ENCODE measurements around the gene FLOT1. TPM values are rescaled to one million over a fixed set of nuclear protein-coding genes. Genes with fewer than 3 reads are reported as not detected.

Gene FLOT1
- total and polyA plus RNA-seq, 2 donors (not counting 3 experiments of a cell fraction or from before 2014, with no cell fraction given): 141 to 154 TPM

- FAIRE-seq: peak; percentile 73
- Histone ChIP-seq H3K9me1 (replicated peaks; ENCODE audit: control insufficient read depth, extremely low read depth, insufficient read depth, low read length) (no peaks in the 10 kb centered on the region), H3K9me3 (replicated peaks; ENCODE audit: control insufficient read depth, insufficient read depth, low read length) (no peaks in the 10 kb centered on the region), H4K20me1 (replicated peaks; ENCODE audit: control insufficient read depth, extremely low read depth, insufficient read depth, low read length) (no peaks in the 10 kb centered on the region), H3K9ac (replicated peaks; ENCODE audit: extremely low read depth, insufficient read depth, low read length) (peak within 1 kb of the TSS; percentile 95), H3K27ac (ENCODE audit: insufficient read depth, low read depth, low read length) (peak within 1 kb of the TSS; percentile 93), H3K36me3 (ENCODE audit: control insufficient read depth in 2 of 2, extremely low read depth in 1 of 2, insufficient read depth in 2 of 2, low read length in 2 of 2) (no peaks in the 10 kb centered on the region), H3K27me3 (ENCODE audit: control insufficient read depth in 2 of 2, insufficient read depth in 2 of 2, low read length in 2 of 2) (no peaks in the 10 kb centered on the region), H3K4me1 (ENCODE audit: control insufficient read depth, extremely low read depth, insufficient read depth, low read length) (peaks cover 39% of the 10 kb centered on the region), H3K4me2 (ENCODE audit: insufficient read depth, low read length) (peak within 1 kb of the TSS; percentile 80), H3K79me2 (ENCODE audit: control insufficient read depth, insufficient read depth, low read length) (peaks cover 75% of the 10 kb centered on the region), H2AFZ (ENCODE audit: low read depth, low read length) (peak within 1 kb of the TSS; percentile 21), H3K4me3 (replicated peaks in 1 of 3; ENCODE audit: insufficient read depth in 1 of 3, low read depth in 1 of 3, low read length in 3 of 3) (peak within 1 kb of the TSS; percentile 81 to 92 (median 90))
- ChIA-PET CTCF (interaction anchor here (0.9 to 5.2 kb wide), 7 partner anchors 13 to 228 kb away, joined by 3 to 25 read pairs (median 4); partner anchors contain the start of genes DHX16, MDC1 and VARS2), POLR2A (interaction anchor here (1.8 kb wide), 1 partner anchor 31 kb away, joined by 6 read pairs; the partner anchor contains the start of gene MDC1)
- DNase-seq (ENCODE audit: low read depth, low spot score): peak; percentile 28
- dilution Hi-C loops (cut with MboI; ENCODE audit: extremely low pct_ligation_motif_present, low sequenced_read_pairs): no loop called here
- BruUV-seq (replicated peaks): no TSS peak
- intact Hi-C loops (cut with micrococcal nuclease): no loop called here
- TF ChIP-seq MYC (IDR thresholded peaks at IDR 0.05; ENCODE audit: low read depth, low read length) (no peak), POLR2A (IDR thresholded peaks at IDR 0.05; ENCODE audit: low read depth, low read length) (peak; percentile 88), POLR2AphosphoS5 (IDR thresholded peaks at IDR 0.05; ENCODE audit: insufficient read depth, low read depth, low read length) (peak; percentile 70)
These were observed 56.2 kb downstream of the FLOT1 start, which contains the start of gene PPP1R18 for GRCh38 chr6:30686009-30686907. Gene PPP1R18 (minus strand): TSS chr6:30686645. CDS start chr6:30686018, 627 bp downstream.

GRCh38 chr6:30685157-30686008, 57.1 kb downstream of the FLOT1 start:
- Histone ChIP-seq H3K4me3 (replicated peaks in 1 of 3; ENCODE audit: insufficient read depth in 1 of 3, low read depth in 1 of 3, low read length in 3 of 3) (peak overlapping the region; percentile 81 to 92 (median 90)), H3K9me3 (replicated peaks; ENCODE audit: control insufficient read depth, insufficient read depth, low read length) (no peaks in the 10 kb centered on the region), H3K27ac (ENCODE audit: insufficient read depth, low read depth, low read length) (peak overlapping the region; percentile 68), H3K79me2 (ENCODE audit: control insufficient read depth, insufficient read depth, low read length) (peaks cover 83% of the 10 kb centered on the region), H3K4me2 (ENCODE audit: insufficient read depth, low read length) (peak overlapping the region; percentile 80), H3K27me3 (ENCODE audit: control insufficient read depth in 2 of 2, insufficient read depth in 2 of 2, low read length in 2 of 2) (no peaks in the 10 kb centered on the region), H2AFZ (ENCODE audit: low read depth, low read length) (no peak overlapping the region), H3K9ac (replicated peaks; ENCODE audit: extremely low read depth, insufficient read depth, low read length) (peak overlapping the region; percentile 73), H3K4me1 (ENCODE audit: control insufficient read depth, extremely low read depth, insufficient read depth, low read length) (peaks cover 41% of the 10 kb centered on the region), H3K9me1 (replicated peaks; ENCODE audit: control insufficient read depth, extremely low read depth, insufficient read depth, low read length) (no peaks in the 10 kb centered on the region), H4K20me1 (replicated peaks; ENCODE audit: control insufficient read depth, extremely low read depth, insufficient read depth, low read length) (no peaks in the 10 kb centered on the region), H3K36me3 (ENCODE audit: control insufficient read depth in 2 of 2, extremely low read depth in 1 of 2, insufficient read depth in 2 of 2, low read length in 2 of 2) (no peaks in the 10 kb centered on the region)
- dilution Hi-C loops (cut with MboI; ENCODE audit: extremely low pct_ligation_motif_present, low sequenced_read_pairs) (no loop called here), intact Hi-C loops (cut with micrococcal nuclease) (no loop called here)
- FAIRE-seq: no peak
- POLR2A ChIA-PET: interaction anchor here (1.8 kb wide), 1 partner anchor 32 kb away, joined by 6 read pairs; the partner anchor contains the start of gene MDC1
- BruUV-seq (replicated peaks): TSS peak; percentile 56
- peak; percentile 34 for DNase-seq (ENCODE audit: low read depth, low spot score)
- TF ChIP-seq, protein P1, sequence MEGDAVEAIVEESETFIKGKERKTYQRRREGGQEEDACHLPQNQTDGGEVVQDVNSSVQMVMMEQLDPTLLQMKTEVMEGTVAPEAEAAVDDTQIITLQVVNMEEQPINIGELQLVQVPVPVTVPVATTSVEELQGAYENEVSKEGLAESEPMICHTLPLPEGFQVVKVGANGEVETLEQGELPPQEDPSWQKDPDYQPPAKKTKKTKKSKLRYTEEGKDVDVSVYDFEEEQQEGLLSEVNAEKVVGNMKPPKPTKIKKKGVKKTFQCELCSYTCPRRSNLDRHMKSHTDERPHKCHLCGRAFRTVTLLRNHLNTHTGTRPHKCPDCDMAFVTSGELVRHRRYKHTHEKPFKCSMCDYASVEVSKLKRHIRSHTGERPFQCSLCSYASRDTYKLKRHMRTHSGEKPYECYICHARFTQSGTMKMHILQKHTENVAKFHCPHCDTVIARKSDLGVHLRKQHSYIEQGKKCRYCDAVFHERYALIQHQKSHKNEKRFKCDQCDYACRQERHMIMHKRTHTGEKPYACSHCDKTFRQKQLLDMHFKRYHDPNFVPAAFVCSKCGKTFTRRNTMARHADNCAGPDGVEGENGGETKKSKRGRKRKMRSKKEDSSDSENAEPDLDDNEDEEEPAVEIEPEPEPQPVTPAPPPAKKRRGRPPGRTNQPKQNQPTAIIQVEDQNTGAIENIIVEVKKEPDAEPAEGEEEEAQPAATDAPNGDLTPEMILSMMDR (IDR thresholded peaks at IDR 0.05; ENCODE audit: extremely low read depth in 1 of 2, insufficient read depth in 1 of 2, low read depth in 1 of 2, low read length in 2 of 2): peak; percentile 20 to 50
- no peak for TF ChIP-seq POLR2AphosphoS5 (IDR thresholded peaks at IDR 0.05; ENCODE audit: insufficient read depth, low read depth, low read length)
- TF ChIP-seq MYC (IDR thresholded peaks at IDR 0.05; ENCODE audit: low read depth, low read length): no peak
- TF ChIP-seq, protein P2, sequence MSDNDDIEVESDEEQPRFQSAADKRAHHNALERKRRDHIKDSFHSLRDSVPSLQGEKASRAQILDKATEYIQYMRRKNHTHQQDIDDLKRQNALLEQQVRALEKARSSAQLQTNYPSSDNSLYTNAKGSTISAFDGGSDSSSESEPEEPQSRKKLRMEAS (IDR thresholded peaks at IDR 0.05; ENCODE audit: insufficient read depth, insufficient read length): no peak
- CTCF ChIA-PET: interaction anchor here (0.9 to 5.2 kb wide), 9 partner anchors 12 to 229 kb away, joined by 3 to 25 read pairs (median 4); partner anchors contain the start of genes DHX16, MDC1 and VARS2
